HG03159 (cell line): ENCODE measurements around the gene S100A3.

Source experiments
- ATAC-seq: cut with Tn5 transposase; IDR thresholded peaks from one replicate; pipeline ENCODE4 v1.9.1; 2021; ENCODE audit warnings: mild to moderate bottlenecking, moderate library complexity; ENCODE audit not compliant: unreplicated experiment

The S100A3 gene

DNA sequence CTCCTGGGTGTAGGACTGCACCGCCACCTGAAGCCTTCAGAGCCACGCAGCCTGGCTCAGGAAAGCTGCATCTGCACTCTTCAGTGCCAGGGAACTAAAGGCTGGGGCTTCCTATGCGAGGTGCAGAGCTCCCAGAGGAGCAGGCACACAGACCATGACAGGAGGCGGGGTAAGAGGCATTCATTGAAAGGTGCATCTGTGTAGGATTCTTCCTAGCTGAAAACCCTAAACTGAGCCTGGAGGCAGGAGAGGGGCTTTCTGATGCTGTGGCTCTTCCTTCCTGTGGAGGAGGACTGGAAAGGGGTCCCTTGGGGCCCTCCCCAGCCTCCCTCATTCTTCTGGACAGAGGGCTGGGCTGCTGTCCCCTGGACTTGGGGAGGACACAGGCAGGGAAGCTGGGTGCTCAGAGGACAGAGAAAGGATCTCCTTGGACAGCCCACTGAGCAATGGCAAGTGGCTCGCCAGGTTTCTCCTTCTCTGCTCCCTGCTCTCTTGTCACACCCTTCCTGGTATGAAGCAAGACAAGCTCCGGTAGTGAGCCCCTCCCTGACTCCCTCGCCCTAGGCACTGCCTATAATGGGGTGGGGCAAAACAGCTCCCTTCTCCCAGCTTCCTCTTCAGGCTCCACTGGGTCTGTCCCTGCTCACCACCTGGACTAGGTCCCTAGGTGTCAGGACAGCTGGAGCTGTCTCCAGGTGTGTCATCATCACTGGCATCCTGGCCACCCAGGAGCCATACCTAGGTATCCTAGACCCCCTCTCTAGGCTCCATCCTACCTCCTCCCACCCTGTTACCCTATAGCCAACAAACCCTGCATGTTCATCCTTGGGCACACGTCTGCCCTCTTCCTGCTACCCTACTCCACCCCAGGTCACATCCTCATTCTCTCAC lies 33.3 kb downstream of the S100A3 start:
- ATAC-seq = no peak

- no peak for ATAC-seq
Measured at GRCh38 chr1:153513666-153514065, 35.4 kb downstream of the S100A3 start.

GRCh38 chr1:153513023-153513422 lies 36.0 kb downstream of the S100A3 start:
- no peak for ATAC-seq

DNA sequence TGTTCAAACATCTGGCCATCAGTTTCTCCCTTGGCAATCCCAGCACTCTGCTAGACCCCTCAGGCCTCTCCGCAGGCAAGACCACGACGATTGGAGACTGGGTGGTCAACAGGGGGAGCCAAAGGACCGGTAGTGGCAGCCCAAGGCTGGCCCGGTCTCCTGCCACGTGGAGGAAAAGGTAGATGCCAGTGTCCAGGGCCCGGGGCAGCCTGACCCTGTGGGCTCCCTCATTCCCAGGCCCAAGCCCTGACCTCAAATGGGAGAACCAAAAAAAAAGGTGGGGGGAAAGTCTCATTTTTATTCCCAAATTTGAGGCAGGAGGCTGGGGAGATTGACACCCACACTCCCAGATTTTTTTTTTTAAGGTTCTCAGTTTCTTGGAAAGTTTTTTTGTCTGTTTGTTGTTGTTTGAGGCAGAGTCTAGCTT lies 38.1 kb downstream of the S100A3 start:
- no peak for ATAC-seq

GRCh38 chr1:153509729-153510354 lies 39.2 kb downstream of the S100A3 start:
- no peak for ATAC-seq

DNA sequence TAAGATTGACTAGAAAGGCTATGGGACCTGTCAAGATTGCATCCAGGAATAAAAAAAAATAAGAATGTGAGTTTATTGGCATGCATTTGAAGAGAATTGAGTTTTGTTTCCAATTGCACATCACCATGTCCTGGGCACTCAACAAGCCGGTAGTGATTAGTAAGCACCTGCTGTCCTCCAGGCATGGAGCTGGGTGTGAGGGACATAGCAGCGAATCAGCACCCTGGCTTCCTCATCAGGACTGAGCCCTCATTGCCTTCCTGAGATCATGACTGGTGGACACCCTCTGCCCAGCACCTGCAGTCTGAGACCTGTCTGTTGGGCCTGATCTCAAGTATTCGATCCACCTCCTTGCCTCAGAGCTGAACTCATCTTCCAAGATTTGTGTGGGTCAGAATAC lies 40.0 kb downstream of the S100A3 start:
- ATAC-seq = no peak

DNA sequence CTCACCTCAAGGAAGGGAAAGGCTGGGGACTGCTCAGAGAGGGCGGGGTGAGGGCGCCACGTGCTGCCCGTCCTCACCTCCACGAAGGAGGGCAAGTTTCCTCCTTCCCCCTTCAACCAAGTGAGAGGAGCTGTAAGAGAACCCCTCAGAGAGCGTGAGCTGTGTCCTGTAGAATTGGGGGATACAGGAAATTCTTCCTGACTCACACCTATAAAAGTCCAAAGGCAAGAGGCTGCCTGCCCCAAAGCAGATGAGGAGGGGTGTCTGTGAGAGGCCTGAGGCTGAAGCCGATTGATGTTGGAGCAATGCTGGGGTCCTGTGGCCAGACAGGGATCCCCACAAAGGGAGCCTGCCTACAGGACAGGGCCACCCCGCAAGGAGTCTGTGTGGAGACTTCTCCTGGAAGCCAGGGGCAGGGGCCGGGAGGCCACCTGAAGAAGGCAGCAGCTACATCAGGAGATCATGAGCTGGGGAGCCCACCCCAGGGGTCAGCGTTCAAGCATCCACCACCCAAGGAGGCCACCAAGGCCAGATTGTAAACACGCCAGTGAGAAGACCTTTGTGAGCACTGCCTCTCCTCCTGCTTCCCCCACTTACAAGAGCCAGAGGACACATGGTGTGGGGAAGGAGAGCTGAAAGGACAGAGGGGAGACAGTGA lies 41.0 kb downstream of the S100A3 start:
- ATAC-seq = no peak

DNA sequence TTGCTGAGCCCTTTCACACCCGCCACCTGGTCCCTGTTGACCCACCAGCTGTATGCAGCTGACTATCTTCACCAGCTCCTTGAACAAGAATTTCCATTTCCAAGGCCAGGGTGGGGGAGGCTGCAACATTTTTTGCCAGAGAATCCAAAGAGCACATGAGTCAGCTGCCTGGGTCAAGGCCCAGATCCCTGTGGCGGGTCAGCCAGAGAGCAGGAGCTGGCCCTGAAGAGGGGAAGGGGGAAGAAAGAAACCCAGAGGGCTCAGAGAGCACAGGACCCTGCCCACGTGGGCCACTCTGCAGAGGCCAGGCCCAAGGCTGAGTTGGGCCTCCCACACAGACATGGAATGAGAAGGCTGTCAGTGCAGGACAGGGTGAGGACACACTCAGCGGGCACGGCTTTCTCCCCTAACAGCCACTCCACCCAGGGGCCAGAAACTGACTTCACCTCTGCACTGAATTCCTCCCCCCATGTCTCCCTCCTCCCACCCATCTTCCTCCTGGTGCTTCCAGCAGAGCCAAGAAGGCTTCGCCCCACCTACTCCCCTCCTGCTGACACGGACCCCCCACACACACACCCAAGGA lies 42.1 kb downstream of the S100A3 start:
- ATAC-seq = no peak

- ATAC-seq = no peak
Measured at GRCh38 chr1:153506386-153506785, 42.7 kb downstream of the S100A3 start.

DNA sequence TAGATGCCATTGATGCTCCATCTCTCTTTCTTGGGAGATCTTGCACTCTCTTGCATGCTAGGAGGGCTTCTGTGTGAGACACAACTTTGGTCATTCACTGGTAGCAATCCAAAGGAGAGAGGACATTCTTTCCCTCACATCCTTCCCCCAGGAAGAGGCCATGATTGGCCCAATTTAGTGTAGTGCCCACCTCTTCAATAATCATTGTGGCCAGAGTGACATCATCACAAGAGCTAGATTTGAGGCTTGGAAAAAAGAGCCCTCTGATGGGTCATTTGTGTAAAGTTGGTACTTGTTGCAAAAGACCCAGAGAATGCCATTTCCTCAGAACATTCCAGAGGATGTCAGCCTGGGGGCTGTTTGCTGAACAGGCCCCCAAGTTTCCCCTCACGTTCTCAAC lies 43.5 kb downstream of the S100A3 start:
- no peak for ATAC-seq

GRCh38 chr1:153503766-153504165 lies 45.3 kb downstream of the S100A3 start:
- ATAC-seq = no peak

GRCh38 chr1:153498746-153499145 lies 50.3 kb downstream of the S100A3 start:
- no peak for ATAC-seq
